ENCODE data around the gene SH2D7.

The SH2D7 gene

DNA sequence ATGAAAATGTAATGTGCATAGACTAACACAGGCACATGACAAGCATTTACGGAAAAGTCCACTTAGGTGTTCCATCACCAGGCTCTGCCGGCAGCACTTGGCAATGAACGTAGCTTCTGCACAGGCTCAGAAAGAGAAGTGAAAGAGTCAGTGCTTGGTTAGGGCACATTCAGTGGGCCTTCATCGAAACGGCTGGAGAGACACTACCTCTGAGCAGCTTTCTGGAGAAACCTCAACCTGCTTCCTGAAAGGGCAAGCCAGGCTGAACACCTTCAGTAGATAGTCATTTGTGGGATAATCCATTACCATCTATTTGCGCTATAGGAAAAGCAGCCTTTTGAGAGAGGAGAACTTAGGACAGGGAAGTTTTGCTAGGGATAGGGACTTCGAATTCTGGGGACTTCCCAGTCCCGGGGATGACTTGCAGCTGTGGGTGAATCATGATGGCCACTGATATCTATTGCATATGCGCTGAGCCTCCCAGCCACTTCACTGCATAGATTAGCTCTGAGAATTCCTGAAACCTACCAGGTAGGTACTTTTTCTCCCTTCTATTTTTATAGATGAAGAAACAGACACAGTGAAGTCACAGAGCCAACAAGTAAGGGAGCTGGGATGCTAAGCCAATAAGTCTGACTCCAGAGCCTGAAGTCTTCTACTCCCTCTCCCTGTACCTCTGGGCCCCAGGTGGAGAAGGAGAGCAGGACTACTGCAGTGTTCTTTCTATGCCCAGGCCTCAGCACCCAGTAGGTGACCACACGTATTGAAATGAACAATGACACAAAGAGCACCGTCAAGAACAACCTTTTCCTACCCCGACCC lies 4.2 kb upstream of the SH2D7 start:
- Histone ChIP-seq H3K27me3 (ENCODE audit: low read depth, low read length) (no peaks in the 10 kb centered on the region), H3K4me1 (ENCODE audit: low read length) (peaks cover 25% of the 10 kb centered on the region), H3K4me2 (ENCODE audit: low read length) (peak overlapping the region; percentile 72), H3K9me3 (ENCODE audit: insufficient read depth, low read length) (no peaks in the 10 kb centered on the region), H3K9ac (ENCODE audit: low read length) (peak overlapping the region; percentile 20; the same call in 1 of the 2 replicates), H2AFZ (ENCODE audit: low read depth, low read length) (0 out of 2 replicates have a peak overlapping the region, but pooled peaks have one; percentile 35), H3K36me3 (replicated peaks; ENCODE audit: low read depth, low read length) (no peaks in the 10 kb centered on the region), H3K79me2 (ENCODE audit: low read length) (no peaks in the 10 kb centered on the region), H4K20me1 (ENCODE audit: insufficient read depth, low read length) (no peaks in the 10 kb centered on the region), H3K27ac (ENCODE audit: low read length) (no peak overlapping the region), H3K4me3 (ENCODE audit: low read length) (peak overlapping the region; percentile 45)
- TF ChIP-seq CTCF (IDR thresholded peaks at IDR 0.05; ENCODE audit: low read depth, low read length) (no peak), EZH2phosphoT487 (IDR thresholded peaks at IDR 0.05; ENCODE audit: low read depth) (no peak)

GRCh38 chr15:78088773-78089080 lies 3.6 kb upstream of the SH2D7 start:
- H4K20me1 ChIP-seq (ENCODE audit: insufficient read depth, low read length), result no peaks in the 10 kb centered on the region
- peaks cover 25% of the 10 kb centered on the region for H3K4me1 ChIP-seq (ENCODE audit: low read length)
- no peak overlapping the region for H3K9ac ChIP-seq (ENCODE audit: low read length)

GRCh38 chr15:78090422-78091063 lies 1.8 kb upstream of the SH2D7 start:
- peaks cover 17% of the 10 kb centered on the region for H3K4me1 ChIP-seq (ENCODE audit: low read length)
- H2AFZ ChIP-seq (ENCODE audit: low read depth, low read length), result no peak overlapping the region
- no peaks in the 10 kb centered on the region for H3K36me3 ChIP-seq (replicated peaks; ENCODE audit: low read depth, low read length)
- H4K20me1 ChIP-seq (ENCODE audit: insufficient read depth, low read length), result no peaks in the 10 kb centered on the region
- no peak overlapping the region for H3K4me2 ChIP-seq (ENCODE audit: low read length)
- TF ChIP-seq EZH2phosphoT487 (IDR thresholded peaks at IDR 0.05; ENCODE audit: low read depth) (no peak), CTCF (IDR thresholded peaks at IDR 0.05; ENCODE audit: low read depth, low read length) (no peak)
- H3K9ac ChIP-seq (ENCODE audit: low read length), result no peak overlapping the region
- no peak overlapping the region for H3K27ac ChIP-seq (ENCODE audit: low read length)
- H3K27me3 ChIP-seq (ENCODE audit: low read depth, low read length), result peaks cover 8% of the 10 kb centered on the region
- H3K9me3 ChIP-seq (ENCODE audit: insufficient read depth, low read length), result no peaks in the 10 kb centered on the region
- no peaks in the 10 kb centered on the region for H3K79me2 ChIP-seq (ENCODE audit: low read length)
- H3K4me3 ChIP-seq (ENCODE audit: low read length), result no peak overlapping the region

More at GRCh38 chr15:78088773-78089080, 3.6 kb upstream of the SH2D7 start:
- Histone ChIP-seq H3K79me2 (ENCODE audit: low read length) (no peaks in the 10 kb centered on the region), H3K4me2 (ENCODE audit: low read length) (no peak overlapping the region), H2AFZ (ENCODE audit: low read depth, low read length) (no peak overlapping the region), H3K9me3 (ENCODE audit: insufficient read depth, low read length) (no peaks in the 10 kb centered on the region), H3K27ac (ENCODE audit: low read length) (no peak overlapping the region), H3K27me3 (ENCODE audit: low read depth, low read length) (no peaks in the 10 kb centered on the region), H3K4me3 (ENCODE audit: low read length) (no peak overlapping the region), H3K36me3 (replicated peaks; ENCODE audit: low read depth, low read length) (no peaks in the 10 kb centered on the region)
- TF ChIP-seq CTCF (IDR thresholded peaks at IDR 0.05; ENCODE audit: low read depth, low read length) (no peak), EZH2phosphoT487 (IDR thresholded peaks at IDR 0.05; ENCODE audit: low read depth) (no peak)

DNA sequence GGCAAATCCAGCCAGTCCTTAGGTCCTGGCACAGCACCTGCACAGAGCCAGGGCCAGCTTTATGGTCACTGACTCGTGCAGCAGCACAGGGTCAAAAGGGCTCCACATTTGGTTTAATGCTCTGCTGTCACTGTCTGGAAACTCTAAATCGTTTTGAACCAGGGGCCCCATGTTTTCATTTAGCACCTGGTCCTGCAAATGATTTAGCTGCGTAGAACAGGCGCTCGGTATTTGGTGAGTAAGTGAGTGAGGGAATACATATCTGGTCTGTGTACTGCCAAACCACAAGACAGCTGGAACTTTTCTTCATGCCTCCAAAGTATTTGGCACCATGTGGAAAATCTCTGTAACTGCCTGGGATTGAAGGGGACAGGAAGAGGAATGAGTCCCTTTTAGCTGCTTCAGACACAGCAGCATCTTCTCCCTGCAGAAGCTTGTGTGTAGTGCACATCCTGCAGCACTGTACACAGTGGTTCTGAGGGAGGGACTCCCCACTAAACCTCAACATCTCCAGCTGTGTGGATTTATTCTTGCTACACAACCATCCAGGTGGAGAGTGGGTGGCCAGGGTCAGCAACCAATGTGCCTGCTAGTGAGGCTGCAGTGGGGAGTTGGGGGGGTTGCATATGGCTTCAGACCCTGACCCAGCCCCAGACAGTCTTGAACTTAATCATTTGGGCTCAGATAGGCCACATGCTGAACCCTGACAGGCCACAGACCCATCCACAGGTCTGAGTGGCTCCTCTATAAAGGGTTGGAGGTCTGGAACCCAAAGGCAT lies 1.1 kb downstream of the SH2D7 start:
- Histone ChIP-seq H2AFZ (ENCODE audit: low read depth, low read length) (no peak overlapping the region), H3K9ac (ENCODE audit: low read length) (no peak overlapping the region), H3K4me2 (ENCODE audit: low read length) (no peak overlapping the region), H3K4me3 (ENCODE audit: low read length) (no peak overlapping the region), H3K36me3 (replicated peaks; ENCODE audit: low read depth, low read length) (no peaks in the 10 kb centered on the region), H3K27me3 (ENCODE audit: low read depth, low read length) (peaks cover 8% of the 10 kb centered on the region), H3K27ac (ENCODE audit: low read length) (no peak overlapping the region), H3K4me1 (ENCODE audit: low read length) (peaks cover 3% of the 10 kb centered on the region), H3K79me2 (ENCODE audit: low read length) (no peaks in the 10 kb centered on the region), H3K9me3 (ENCODE audit: insufficient read depth, low read length) (no peaks in the 10 kb centered on the region), H4K20me1 (ENCODE audit: insufficient read depth, low read length) (no peaks in the 10 kb centered on the region)
- TF ChIP-seq EZH2phosphoT487 (IDR thresholded peaks at IDR 0.05; ENCODE audit: low read depth) (no peak), CTCF (IDR thresholded peaks at IDR 0.05; ENCODE audit: low read depth, low read length) (no peak)
